ENCODE results near the gene COX7B.

- no peak for TF ChIP-seq POLR2A (IDR thresholded peaks at IDR 0.05; ENCODE audit: low read depth, low read length)
- TF ChIP-seq TAF1 (IDR thresholded peaks at IDR 0.05; ENCODE audit: low read depth, low read length), result no peak
- no peak for TF ChIP-seq POLR2AphosphoS5 (IDR thresholded peaks at IDR 0.05; ENCODE audit: low read depth, low read length)
These were observed 46.8 kb downstream of the COX7B start for GRCh38 chrX:77945910-77946545.

Data from GM12891 (cell line).